HepG2 (cell line): ENCODE measurements around the gene GPT2. TPM values are rescaled to one million over a fixed set of nuclear protein-coding genes. Genes with fewer than 3 reads are reported as not detected.

Experiments
- ATF4 ChIP-seq, 2 experiments: fragments of 450-650 bp in 1 of 2; sonication (generic) in 1 of 2; formaldehyde crosslinking; IDR thresholded peaks; 2 replicates each; pipeline versions ENCODE4 v1.5.0 to v1.8.0; 2020 to 2022; ENCODE audit warnings: mild to moderate bottlenecking in 1 of 2, missing genetic modification reagents in 1 of 2
- DR1 ChIP-seq: sonication (generic); formaldehyde crosslinking; IDR thresholded peaks from 2 replicates; pipeline ENCODE4 v1.8.0; 2021; ENCODE audit warnings: mild to moderate bottlenecking, missing genetic modification reagents, inconsistent platforms
- ELK4 ChIP-seq: sonication (generic); formaldehyde crosslinking; IDR thresholded peaks from 2 replicates; pipeline ENCODE4 v1.9.0; 2021; ENCODE audit warnings: missing genetic modification reagents, borderline replicate concordance
- GPN1 ChIP-seq: sonication (generic); formaldehyde crosslinking; IDR thresholded peaks from 2 replicates; pipeline ENCODE4 v1.5.1; 2020; ENCODE audit warnings: missing genetic modification reagents, borderline replicate concordance
- NCOA2 ChIP-seq: sonication (generic); formaldehyde crosslinking; IDR thresholded peaks from 2 replicates; pipeline ENCODE4 v1.8.0; 2022; ENCODE audit warnings: inconsistent platforms
- ZBTB25 ChIP-seq: IDR thresholded peaks from 2 replicates; pipeline ENCODE4 v1.6.1; 2018; ENCODE audit warnings: missing genetic modification reagents
- ZFX ChIP-seq: sonication (generic); formaldehyde crosslinking; IDR thresholded peaks from 2 replicates; pipeline ENCODE4 v1.4.0; 2020; ENCODE audit warnings: mild to moderate bottlenecking, low read depth, missing genetic modification reagents, moderate library complexity
- ZNF205 ChIP-seq: IDR thresholded peaks from 2 replicates; pipeline ENCODE4 v1.6.1; 2018; ENCODE audit warnings: missing biosample characterization, missing genetic modification reagents
- ZNF513 ChIP-seq: sonication (generic); formaldehyde crosslinking; conservative IDR thresholded peaks from 2 replicates; pipeline ENCODE4 v1.5.0; 2020; ENCODE audit warnings: missing genetic modification reagents
- ZNF569 ChIP-seq: sonication (generic); formaldehyde crosslinking; IDR thresholded peaks from 2 replicates; pipeline ENCODE4 v1.5.0; 2020; ENCODE audit warnings: mild to moderate bottlenecking, missing genetic modification reagents, moderate library complexity, borderline replicate concordance
- polyA plus RNA-seq, 8 experiments: library from polyadenylated mRNA; depleted of rRNA in 3 of 8; stranded (reverse) in 7 of 8; unstranded in 1 of 8; fragments of >200 nt; fragmentation: Illumina TruSeq in 4 of 8; extraction: Trizol in 4 of 8; gene quantifications; 2 replicates each; pipeline versions ENCODE4 v1.2.1 to v1.2.3, GENCODE V29; 2011 to 2016; ENCODE audit warnings: low read depth in 4 of 8, missing spikeins in 1 of 8, mixed read lengths in 1 of 8; ENCODE audit not compliant: insufficient read depth in 1 of 8
- total RNA-seq, 5 experiments: library from RNA; depleted of rRNA; stranded (reverse); fragments of >200 nt; fragmentation: Illumina TruSeq; extraction: Trizol; gene quantifications; 2 replicates each; pipeline ENCODE4 v1.2.3, GENCODE V29; 2016; ENCODE audit warnings: low read depth in 1 of 5
- TF ChIP-seq, protein P1 (sequence below), 2 experiments: sonication (generic) in 1 of 2; formaldehyde crosslinking in 1 of 2; IDR thresholded peaks; 2 replicates each; pipeline versions ENCODE4 v1.6.1 to v1.9.0; 2014 to 2022; ENCODE audit warnings: antibody characterized with exemption in 1 of 2, borderline replicate concordance in 1 of 2, inconsistent platforms in 1 of 2, low read depth in 1 of 2, missing genetic modification reagents in 1 of 2
- TF ChIP-seq, protein P2 (sequence below): sonication (generic); formaldehyde crosslinking; IDR thresholded peaks from 2 replicates; pipeline ENCODE4 v1.4.0; 2020; ENCODE audit warnings: mild to moderate bottlenecking, missing genetic modification reagents
- TF ChIP-seq, protein P3 (sequence below): sonication (generic); formaldehyde crosslinking; IDR thresholded peaks from 2 replicates; pipeline ENCODE4 v1.4.0; 2020; ENCODE audit warnings: mild to moderate bottlenecking, low read depth, missing genetic modification reagents

GPT2 gene
- total and polyA plus RNA-seq, 2 of the 13 experiments (the other 11 are each of a cell fraction or from before 2014, with no cell fraction given) = 138 to 267 TPM

- TF ChIP-seq, protein P1, sequence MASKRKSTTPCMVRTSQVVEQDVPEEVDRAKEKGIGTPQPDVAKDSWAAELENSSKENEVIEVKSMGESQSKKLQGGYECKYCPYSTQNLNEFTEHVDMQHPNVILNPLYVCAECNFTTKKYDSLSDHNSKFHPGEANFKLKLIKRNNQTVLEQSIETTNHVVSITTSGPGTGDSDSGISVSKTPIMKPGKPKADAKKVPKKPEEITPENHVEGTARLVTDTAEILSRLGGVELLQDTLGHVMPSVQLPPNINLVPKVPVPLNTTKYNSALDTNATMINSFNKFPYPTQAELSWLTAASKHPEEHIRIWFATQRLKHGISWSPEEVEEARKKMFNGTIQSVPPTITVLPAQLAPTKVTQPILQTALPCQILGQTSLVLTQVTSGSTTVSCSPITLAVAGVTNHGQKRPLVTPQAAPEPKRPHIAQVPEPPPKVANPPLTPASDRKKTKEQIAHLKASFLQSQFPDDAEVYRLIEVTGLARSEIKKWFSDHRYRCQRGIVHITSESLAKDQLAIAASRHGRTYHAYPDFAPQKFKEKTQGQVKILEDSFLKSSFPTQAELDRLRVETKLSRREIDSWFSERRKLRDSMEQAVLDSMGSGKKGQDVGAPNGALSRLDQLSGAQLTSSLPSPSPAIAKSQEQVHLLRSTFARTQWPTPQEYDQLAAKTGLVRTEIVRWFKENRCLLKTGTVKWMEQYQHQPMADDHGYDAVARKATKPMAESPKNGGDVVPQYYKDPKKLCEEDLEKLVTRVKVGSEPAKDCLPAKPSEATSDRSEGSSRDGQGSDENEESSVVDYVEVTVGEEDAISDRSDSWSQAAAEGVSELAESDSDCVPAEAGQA (IDR thresholded peaks at IDR 0.05; ENCODE audit: low read depth) = peak; percentile 80; the same call in 1 of the 2 replicates
- TF ChIP-seq, protein P1 (CRISPR knock-in tag; IDR thresholded peaks at IDR 0.05; ENCODE audit: borderline replicate concordance) = peak; percentile 82; the same call in 1 of the 2 replicates
- TF ChIP-seq GPN1 (CRISPR knock-in tag) (no peak), ZBTB25 (CRISPR knock-in tag) (0 out of 2 replicates have a peak, but pooled peaks have one; percentile 56), DR1 (no peak), ZNF569 (CRISPR knock-in tag) (no peak), ATF4 (CRISPR knock-in tag; IDR thresholded peaks at IDR 0.05) (peak in 1 of 2 experiments; percentile 90; a peak in 2 of 4 replicates), ZNF513 (CRISPR knock-in tag) (no peak), ZNF205 (CRISPR knock-in tag) (no peak; the same call in none of the 2 replicates), ELK4 (CRISPR knock-in tag) (no peak), ZFX (CRISPR knock-in tag) (peak; percentile 51), NCOA2 (CRISPR knock-in tag) (peak; percentile 97)
- TF ChIP-seq, protein P2, sequence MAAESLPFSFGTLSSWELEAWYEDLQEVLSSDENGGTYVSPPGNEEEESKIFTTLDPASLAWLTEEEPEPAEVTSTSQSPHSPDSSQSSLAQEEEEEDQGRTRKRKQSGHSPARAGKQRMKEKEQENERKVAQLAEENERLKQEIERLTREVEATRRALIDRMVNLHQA = no peak
- TF ChIP-seq, protein P3, sequence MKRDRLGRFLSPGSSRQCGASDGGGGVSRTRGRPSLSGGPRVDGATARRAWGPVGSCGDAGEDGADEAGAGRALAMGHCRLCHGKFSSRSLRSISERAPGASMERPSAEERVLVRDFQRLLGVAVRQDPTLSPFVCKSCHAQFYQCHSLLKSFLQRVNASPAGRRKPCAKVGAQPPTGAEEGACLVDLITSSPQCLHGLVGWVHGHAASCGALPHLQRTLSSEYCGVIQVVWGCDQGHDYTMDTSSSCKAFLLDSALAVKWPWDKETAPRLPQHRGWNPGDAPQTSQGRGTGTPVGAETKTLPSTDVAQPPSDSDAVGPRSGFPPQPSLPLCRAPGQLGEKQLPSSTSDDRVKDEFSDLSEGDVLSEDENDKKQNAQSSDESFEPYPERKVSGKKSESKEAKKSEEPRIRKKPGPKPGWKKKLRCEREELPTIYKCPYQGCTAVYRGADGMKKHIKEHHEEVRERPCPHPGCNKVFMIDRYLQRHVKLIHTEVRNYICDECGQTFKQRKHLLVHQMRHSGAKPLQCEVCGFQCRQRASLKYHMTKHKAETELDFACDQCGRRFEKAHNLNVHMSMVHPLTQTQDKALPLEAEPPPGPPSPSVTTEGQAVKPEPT = no peak
These were observed 11.5 kb downstream of the GPT2 start (continued) for GRCh38 chr16:46895399-46896313.
